DOHH2 (cell line): ENCODE data around the gene TCTN3.

Experiments used
- EZH2phosphoT487 ChIP-seq: fragments of 200-600 bp; sonication (generic); IDR thresholded peaks from 2 replicates; pipeline ENCODE4 v1.6.1; 2017; ENCODE audit warnings: borderline replicate concordance, mild to moderate bottlenecking, antibody characterized with exemption, low read length, moderate library complexity, mixed read lengths
- TF ChIP-seq, protein P1 (sequence below): fragments of 200-600 bp; sonication (generic); IDR thresholded peaks from one replicate; pipeline ENCODE4 v1.5.1; 2014; ENCODE audit warnings: antibody characterized with exemption, mild to moderate bottlenecking, low read depth, low read length; ENCODE audit not compliant: poor library complexity, severe bottlenecking

DNA sequence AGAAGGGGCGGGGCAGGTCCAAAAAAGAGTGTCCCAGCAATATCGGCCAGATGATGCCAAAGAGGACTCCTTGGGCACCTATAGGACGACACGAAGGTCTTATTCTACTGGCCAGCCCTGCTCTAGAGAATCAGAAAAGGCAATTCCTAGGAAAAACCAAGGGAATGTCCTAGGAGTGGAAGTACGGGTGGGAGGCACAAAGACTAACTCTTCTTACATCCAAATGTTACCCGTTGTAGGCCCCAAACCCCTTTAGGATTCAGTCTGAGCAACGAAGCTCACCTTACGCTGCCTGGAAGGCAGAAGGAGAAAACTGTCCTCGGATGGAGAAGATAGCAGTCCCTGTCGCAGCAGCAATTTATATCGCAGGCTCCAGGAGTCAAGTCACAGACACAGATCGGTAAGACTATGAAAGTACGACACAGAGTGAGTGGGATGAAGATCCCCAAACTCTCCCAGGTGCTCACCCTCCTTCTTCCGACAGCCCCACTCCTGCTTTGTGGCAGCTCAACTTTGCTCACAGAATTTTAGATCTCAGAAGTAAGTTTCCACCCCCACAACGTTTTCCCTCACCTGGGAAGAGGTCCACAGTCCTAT is 558 bp downstream of the TCTN3 start:
- no peak for TF ChIP-seq EZH2phosphoT487
- TF ChIP-seq, protein P1, sequence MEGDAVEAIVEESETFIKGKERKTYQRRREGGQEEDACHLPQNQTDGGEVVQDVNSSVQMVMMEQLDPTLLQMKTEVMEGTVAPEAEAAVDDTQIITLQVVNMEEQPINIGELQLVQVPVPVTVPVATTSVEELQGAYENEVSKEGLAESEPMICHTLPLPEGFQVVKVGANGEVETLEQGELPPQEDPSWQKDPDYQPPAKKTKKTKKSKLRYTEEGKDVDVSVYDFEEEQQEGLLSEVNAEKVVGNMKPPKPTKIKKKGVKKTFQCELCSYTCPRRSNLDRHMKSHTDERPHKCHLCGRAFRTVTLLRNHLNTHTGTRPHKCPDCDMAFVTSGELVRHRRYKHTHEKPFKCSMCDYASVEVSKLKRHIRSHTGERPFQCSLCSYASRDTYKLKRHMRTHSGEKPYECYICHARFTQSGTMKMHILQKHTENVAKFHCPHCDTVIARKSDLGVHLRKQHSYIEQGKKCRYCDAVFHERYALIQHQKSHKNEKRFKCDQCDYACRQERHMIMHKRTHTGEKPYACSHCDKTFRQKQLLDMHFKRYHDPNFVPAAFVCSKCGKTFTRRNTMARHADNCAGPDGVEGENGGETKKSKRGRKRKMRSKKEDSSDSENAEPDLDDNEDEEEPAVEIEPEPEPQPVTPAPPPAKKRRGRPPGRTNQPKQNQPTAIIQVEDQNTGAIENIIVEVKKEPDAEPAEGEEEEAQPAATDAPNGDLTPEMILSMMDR = no peak
